Measurements from ENCODE around the gene LINC00632. TPM values are rescaled to one million over a fixed set of nuclear protein-coding genes. Genes with fewer than 3 reads are reported as not detected.
"Not testable (repeated sequence)": the region's sequence is repeated elsewhere in the genome, so short reads cannot be mapped to it uniquely, and the experiment has no call there.

LINC00632 gene
- total and polyA plus RNA-seq, 12 donors = 2.3 to 94.0 (median 12.9) TPM

- DNase-seq = no peak
- no peaks in the 10 kb centered on the region for H3K9me3 ChIP-seq (replicated peaks in 1 of 3)
- WGBS, 4 donors = 60 to 74% (median 67%) methylated on average over 7 to 10 of the region's 10 CpGs
- TF ChIP-seq POLR2A (IDR thresholded peaks at IDR 0.05) (no peak), CTCF (IDR thresholded peaks at IDR 0.05) (no peak)
- no peaks in the 10 kb centered on the region for H3K36me3 ChIP-seq (replicated peaks in 1 of 2)
- H3K4me3 ChIP-seq = no peak overlapping the region
- peaks cover 9% of the 10 kb centered on the region for H3K27me3 ChIP-seq
- no peaks in the 10 kb centered on the region for H3K4me1 ChIP-seq (replicated peaks in 1 of 2)
- H3K27ac ChIP-seq = no peak overlapping the region
- intact Hi-C loops (cut with DNase I) = no loop called here
These were observed 36.5 kb upstream of the LINC00632 start for GRCh38 chrX:140672840-140673731.

- Histone ChIP-seq H3K27me3 (peaks cover 11% of the 10 kb centered on the region), H3K4me3 (no peak overlapping the region)
- no peak for TF ChIP-seq CTCF (IDR thresholded peaks at IDR 0.05)
These were observed 21.9 kb upstream of the LINC00632 start for GRCh38 chrX:140687706-140688105.

GRCh38 chrX:140691596-140691995, 18.0 kb upstream of the LINC00632 start:
- DNase-seq = not testable (repeated sequence)
- peaks cover 13% of the 10 kb centered on the region for H3K27me3 ChIP-seq
- WGBS, 4 donors = 61 to 77% (median 74%) methylated on average over 3 to 4 of the region's 4 CpGs

More at GRCh38 chrX:140687706-140688105, 21.9 kb upstream of the LINC00632 start:
- Histone ChIP-seq H3K36me3 (replicated peaks in 1 of 2) (no peaks in the 10 kb centered on the region), H3K27ac (no peak overlapping the region), H3K4me1 (replicated peaks in 1 of 2) (no peaks in the 10 kb centered on the region), H3K9me3 (replicated peaks in 1 of 3) (no peaks in the 10 kb centered on the region)
- 62 to 79% (median 77%) methylated on average over 5 of the region's 5 CpGs for WGBS, 4 donors
- intact Hi-C loops (cut with DNase I) = no loop called here
- no peak for DNase-seq

GRCh38 chrX:140697618-140698017, 11.9 kb upstream of the LINC00632 start:
- Histone ChIP-seq H3K4me1 (replicated peaks in 1 of 2) (no peaks in the 10 kb centered on the region), H3K27me3 (peaks cover 2% of the 10 kb centered on the region), H3K4me3 (no peak overlapping the region), H3K9me3 (replicated peaks in 1 of 3) (no peaks in the 10 kb centered on the region), H3K27ac (no peak overlapping the region), H3K36me3 (replicated peaks in 1 of 2) (no peaks in the 10 kb centered on the region)
- DNase-seq = no peak
- WGBS, 4 donors = 58 to 69% (median 59%) methylated on average over 3 of the region's 3 CpGs
- TF ChIP-seq POLR2A (IDR thresholded peaks at IDR 0.05) = no peak
- no peak for TF ChIP-seq CTCF (IDR thresholded peaks at IDR 0.05)
- intact Hi-C loops (cut with DNase I) = no loop called here

More at GRCh38 chrX:140691596-140691995, 18.0 kb upstream of the LINC00632 start:
- H3K27ac ChIP-seq; intact Hi-C loops (cut with DNase I); H3K9me3 ChIP-seq (replicated peaks in 1 of 3); H3K36me3 ChIP-seq (replicated peaks in 1 of 2); H3K4me3 ChIP-seq; H3K4me1 ChIP-seq (replicated peaks in 1 of 2): not testable (repeated sequence)

Data from adrenal gland (tissue), 12 donors.